GM23338 (cell line): ENCODE data around the gene SLC41A2. TPM values are rescaled to one million over a fixed set of nuclear protein-coding genes. Genes with fewer than 3 reads are reported as not detected.

ENCODE experiments used
- ATAC-seq: fragments of 200-7000 bp; cut with Tn5 transposase; 3 replicates; pipeline ENCODE4 v1.9.1; 2020
- DNase-seq: peaks from one replicate; pipeline ENCODE4 v3.0.0-alpha.2; 2015; ENCODE audit warnings: low spot score
- H2AFZ ChIP-seq: fragments of 200-600 bp; sonication (generic); 2 replicates; pipeline ENCODE4 v1.8.0; 2016; ENCODE audit warnings: antibody characterized with exemption, mild to moderate bottlenecking, moderate library complexity
- H3F3A ChIP-seq: fragments of 200-600 bp; sonication (generic); replicated peaks from 2 replicates; pipeline ENCODE4 v1.8.0; 2017; ENCODE audit warnings: antibody characterized with exemption, mixed run types, low read depth
- H3K27ac ChIP-seq: fragments of 200-600 bp; sonication (generic); 2 replicates; pipeline ENCODE4 v1.6.1; 2016; ENCODE audit warnings: low read depth
- H3K27me3 ChIP-seq: fragments of 200-600 bp; sonication (generic); 2 replicates; pipeline ENCODE4 v1.8.0; 2016; ENCODE audit warnings: mild to moderate bottlenecking, mixed run types, moderate library complexity; ENCODE audit not compliant: insufficient read depth
- H3K36me3 ChIP-seq: fragments of 200-600 bp; sonication (generic); 2 replicates; pipeline ENCODE4 v1.8.0; 2016; ENCODE audit warnings: mild to moderate bottlenecking; ENCODE audit not compliant: insufficient read depth
- H3K4me1 ChIP-seq: fragments of 200-600 bp; sonication (generic); 2 replicates; pipeline ENCODE4 v1.8.0; 2016; ENCODE audit warnings: mild to moderate bottlenecking, moderate library complexity; ENCODE audit not compliant: insufficient read depth
- H3K4me2 ChIP-seq: fragments of 200-600 bp; sonication (generic); 2 replicates; pipeline ENCODE4 v1.7.1; 2017; ENCODE audit warnings: mixed run types
- H3K4me3 ChIP-seq: fragments of 200-600 bp; sonication (generic); 2 replicates; pipeline ENCODE4 v1.6.1; 2016; ENCODE audit warnings: mixed run types
- H3K79me2 ChIP-seq: fragments of 200-600 bp; sonication (generic); replicated peaks from 2 replicates; pipeline ENCODE4 v1.8.0; 2017; ENCODE audit warnings: mild to moderate bottlenecking; ENCODE audit not compliant: insufficient read depth
- H3K9me2 ChIP-seq: fragments of 200-600 bp; sonication (generic); 2 replicates; pipeline ENCODE4 v1.8.0; 2017; ENCODE audit not compliant: insufficient read depth
- H4K20me1 ChIP-seq: fragments of 200-600 bp; sonication (generic); replicated peaks from 2 replicates; pipeline ENCODE4 v1.8.0; 2017; ENCODE audit warnings: mild to moderate bottlenecking; ENCODE audit not compliant: insufficient read depth
- H3K27ac Mint-ChIP-seq: 2 replicates; pipeline ENCODE4 v1.8.0; 2020; ENCODE audit warnings: inconsistent platforms, mild to moderate bottlenecking, moderate library complexity, mixed read lengths
- H3K27me3 Mint-ChIP-seq: 3 replicates; pipeline ENCODE4 v1.8.0; 2022; ENCODE audit warnings: low read depth, mild to moderate bottlenecking, moderate library complexity, mixed read lengths, inconsistent platforms; ENCODE audit not compliant: insufficient read depth, poor library complexity
- H3K36me3 Mint-ChIP-seq: 3 replicates; pipeline ENCODE4 v1.8.0; 2021; ENCODE audit warnings: low read depth, mild to moderate bottlenecking, inconsistent platforms, moderate library complexity, mixed read lengths
- H3K4me1 Mint-ChIP-seq: 3 replicates; pipeline ENCODE4 v1.8.0; 2020; ENCODE audit warnings: mild to moderate bottlenecking, inconsistent platforms, mixed read lengths
- H3K4me3 Mint-ChIP-seq: 3 replicates; pipeline ENCODE4 v1.8.0; 2021; ENCODE audit warnings: moderate library complexity, mild to moderate bottlenecking, inconsistent platforms, mixed read lengths
- H3K9me3 Mint-ChIP-seq: 3 replicates; pipeline ENCODE4 v1.8.0; 2020; ENCODE audit warnings: moderate library complexity, mild to moderate bottlenecking, inconsistent platforms, mixed read lengths
- CREB1 ChIP-seq: fragments of 250-450 bp; sonication (Bioruptor Pico); IDR thresholded peaks from 2 replicates; pipeline ENCODE4 v1.5.0; 2020; ENCODE audit warnings: low read depth, mild to moderate bottlenecking, moderate library complexity
- CTCF ChIP-seq, 2 experiments: fragments of 200-600 bp in 1 of 2; sonication (generic) in 1 of 2; conservative IDR thresholded peaks; 2 replicates each; pipeline versions ENCODE4 v1.5.1 to v1.6.1; 2016 to 2017; ENCODE audit warnings: antibody characterized with exemption in 2 of 2, low read depth in 2 of 2, mild to moderate bottlenecking in 2 of 2, moderate library complexity in 1 of 2
- EZH2phosphoT487 ChIP-seq: fragments of 200-600 bp; sonication (generic); IDR thresholded peaks from one replicate; pipeline ENCODE4 v1.8.1; 2018; ENCODE audit warnings: antibody characterized with exemption; ENCODE audit not compliant: unreplicated experiment
- JUNB ChIP-seq: IDR thresholded peaks from one replicate; pipeline ENCODE4 v1.6.1; 2016; ENCODE audit warnings: antibody characterized with exemption; ENCODE audit not compliant: unreplicated experiment
- STAT1 ChIP-seq: IDR thresholded peaks from one replicate; pipeline ENCODE4 v1.6.1; 2016; ENCODE audit warnings: antibody characterized with exemption; ENCODE audit not compliant: unreplicated experiment
- ZNF331 ChIP-seq: fragments of 250-450 bp; sonication (Bioruptor Pico); IDR thresholded peaks from 2 replicates; pipeline ENCODE4 v1.5.0; 2020; ENCODE audit warnings: low read depth, mild to moderate bottlenecking, moderate library complexity
- polyA plus RNA-seq: library from polyadenylated mRNA; unstranded; fragments of >200 nt; fragmentation: Nextera tagmentation; extraction: Ambion mirVana; gene quantifications from 2 replicates; pipeline ENCODE4 v1.2.1, GENCODE V29; 2016
- total RNA-seq: library from RNA; depleted of rRNA; stranded (reverse); fragments of >200 nt; shearing (Covaris generic); gene quantifications from 2 replicates; pipeline ENCODE4 v1.2.3, GENCODE V29; 2014
- TF ChIP-seq, protein P1 (sequence below): IDR thresholded peaks from one replicate; pipeline ENCODE4 v1.6.1; 2018; ENCODE audit warnings: antibody characterized with exemption; ENCODE audit not compliant: unreplicated experiment
- TF ChIP-seq, protein P2 (sequence below): IDR thresholded peaks from 2 replicates; pipeline ENCODE4 v1.6.1; 2016; ENCODE audit warnings: antibody characterized with exemption

The SLC41A2 gene
- total and polyA plus RNA-seq, 2 experiments from 2014 or later: 1.5 to 6.8 TPM

- TF ChIP-seq, protein P1, sequence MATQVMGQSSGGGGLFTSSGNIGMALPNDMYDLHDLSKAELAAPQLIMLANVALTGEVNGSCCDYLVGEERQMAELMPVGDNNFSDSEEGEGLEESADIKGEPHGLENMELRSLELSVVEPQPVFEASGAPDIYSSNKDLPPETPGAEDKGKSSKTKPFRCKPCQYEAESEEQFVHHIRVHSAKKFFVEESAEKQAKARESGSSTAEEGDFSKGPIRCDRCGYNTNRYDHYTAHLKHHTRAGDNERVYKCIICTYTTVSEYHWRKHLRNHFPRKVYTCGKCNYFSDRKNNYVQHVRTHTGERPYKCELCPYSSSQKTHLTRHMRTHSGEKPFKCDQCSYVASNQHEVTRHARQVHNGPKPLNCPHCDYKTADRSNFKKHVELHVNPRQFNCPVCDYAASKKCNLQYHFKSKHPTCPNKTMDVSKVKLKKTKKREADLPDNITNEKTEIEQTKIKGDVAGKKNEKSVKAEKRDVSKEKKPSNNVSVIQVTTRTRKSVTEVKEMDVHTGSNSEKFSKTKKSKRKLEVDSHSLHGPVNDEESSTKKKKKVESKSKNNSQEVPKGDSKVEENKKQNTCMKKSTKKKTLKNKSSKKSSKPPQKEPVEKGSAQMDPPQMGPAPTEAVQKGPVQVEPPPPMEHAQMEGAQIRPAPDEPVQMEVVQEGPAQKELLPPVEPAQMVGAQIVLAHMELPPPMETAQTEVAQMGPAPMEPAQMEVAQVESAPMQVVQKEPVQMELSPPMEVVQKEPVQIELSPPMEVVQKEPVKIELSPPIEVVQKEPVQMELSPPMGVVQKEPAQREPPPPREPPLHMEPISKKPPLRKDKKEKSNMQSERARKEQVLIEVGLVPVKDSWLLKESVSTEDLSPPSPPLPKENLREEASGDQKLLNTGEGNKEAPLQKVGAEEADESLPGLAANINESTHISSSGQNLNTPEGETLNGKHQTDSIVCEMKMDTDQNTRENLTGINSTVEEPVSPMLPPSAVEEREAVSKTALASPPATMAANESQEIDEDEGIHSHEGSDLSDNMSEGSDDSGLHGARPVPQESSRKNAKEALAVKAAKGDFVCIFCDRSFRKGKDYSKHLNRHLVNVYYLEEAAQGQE: no peak
- TF ChIP-seq CTCF (conservative IDR thresholded peaks at IDR 0.05; ENCODE audit: low read depth in 2 of 2): no peak
- no peak for TF ChIP-seq STAT1
Measured at GRCh38 chr12:104994336-104994735, 36.2 kb upstream of the SLC41A2 start (continued).

DNA sequence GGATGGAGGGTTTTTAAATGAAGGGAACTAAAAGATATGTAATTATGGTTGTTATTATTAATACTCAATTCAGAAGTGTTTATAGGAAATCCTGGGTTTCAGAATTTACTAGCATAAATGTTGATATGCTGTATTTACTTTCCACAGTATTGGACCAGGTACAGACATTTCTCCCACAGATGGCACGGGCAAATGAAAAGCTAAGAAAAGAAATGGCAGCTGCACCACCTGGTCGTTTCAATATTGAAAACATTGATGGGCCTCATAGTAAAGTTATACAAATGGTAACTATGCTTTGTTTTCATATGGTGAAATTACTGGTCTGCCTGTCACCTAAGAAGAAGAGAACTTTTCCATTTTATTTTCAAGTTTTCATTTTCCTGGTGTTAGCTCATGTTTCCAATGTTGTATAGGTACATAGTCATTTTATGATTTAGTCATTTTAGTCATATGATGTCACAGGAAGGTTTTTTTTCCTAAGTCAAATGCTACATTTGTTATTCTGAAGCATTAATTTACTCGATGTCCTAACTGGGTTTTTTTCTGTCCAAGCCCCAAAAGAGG is 33.6 kb upstream of the SLC41A2 start:
- ATAC-seq (no peak), DNase-seq (no peak)
- Mint-ChIP-seq H3K27ac (no peak overlapping the region; the same call in 1 of the 2 replicates), H3K36me3 (peaks cover 78% of the 10 kb centered on the region), H3K9me3 (no peaks in the 10 kb centered on the region), H3K27me3 (no peaks in the 10 kb centered on the region), H3K4me1 (peaks cover 13% of the 10 kb centered on the region), H3K4me3 (no peak overlapping the region)
- H3K4me2 ChIP-seq: no peak overlapping the region
- no peak overlapping the region for H2AFZ ChIP-seq
- no peak overlapping the region for H3K4me3 ChIP-seq
- TF ChIP-seq CREB1 (CRISPR knock-in tag) (no peak), STAT1 (no peak), ZNF331 (CRISPR knock-in tag) (no peak)
- H3K27ac ChIP-seq: no peak overlapping the region
- H3K36me3 ChIP-seq: peaks cover 33% of the 10 kb centered on the region
- no peaks in the 10 kb centered on the region for H3K9me2 ChIP-seq
- no peaks in the 10 kb centered on the region for H3F3A ChIP-seq
- H3K79me2 ChIP-seq: peaks cover 44% of the 10 kb centered on the region
- H3K27me3 ChIP-seq: no peaks in the 10 kb centered on the region
- peaks cover 5% of the 10 kb centered on the region for H4K20me1 ChIP-seq
- H3K4me1 ChIP-seq: peaks cover 19% of the 10 kb centered on the region

DNA sequence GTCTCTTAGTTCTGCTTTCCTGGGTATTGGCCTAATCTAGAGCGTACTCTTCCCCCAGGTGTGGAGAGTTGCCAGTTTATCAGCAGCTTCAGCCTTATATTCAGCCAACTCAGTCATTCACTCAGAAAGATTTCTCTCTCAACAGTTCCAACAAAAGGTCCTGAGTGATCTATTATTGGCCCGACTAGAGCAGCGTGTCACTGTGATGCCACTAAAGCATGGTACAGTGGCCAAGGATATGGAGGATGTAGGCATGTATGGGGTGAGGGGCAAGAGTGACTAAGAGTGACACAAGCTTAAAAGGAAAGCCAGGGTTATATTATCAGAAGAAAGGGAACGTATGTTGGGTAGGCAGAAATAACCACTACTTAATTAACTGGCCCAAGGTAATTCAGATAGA is 32.9 kb upstream of the SLC41A2 start:
- Histone ChIP-seq H4K20me1 (peaks cover 5% of the 10 kb centered on the region), H3K27me3 (no peaks in the 10 kb centered on the region), H3F3A (no peaks in the 10 kb centered on the region), H3K4me1 (peaks cover 19% of the 10 kb centered on the region), H3K79me2 (peaks cover 46% of the 10 kb centered on the region), H3K4me2 (no peak overlapping the region), H2AFZ (no peak overlapping the region), H3K27ac (no peak overlapping the region), H3K9me2 (no peaks in the 10 kb centered on the region), H3K4me3 (no peak overlapping the region), H3K36me3 (peaks cover 32% of the 10 kb centered on the region)
- DNase-seq: no peak
- no peak for ATAC-seq
- no peaks in the 10 kb centered on the region for H3K9me3 Mint-ChIP-seq
- H3K36me3 Mint-ChIP-seq: peaks cover 74% of the 10 kb centered on the region
- peak overlapping the region; percentile 34; the same call in 1 of the 2 replicates for H3K27ac Mint-ChIP-seq
- peaks cover 14% of the 10 kb centered on the region for H3K4me1 Mint-ChIP-seq
- no peak overlapping the region for H3K4me3 Mint-ChIP-seq
- peaks cover 2% of the 10 kb centered on the region for H3K27me3 Mint-ChIP-seq
- TF ChIP-seq CTCF (conservative IDR thresholded peaks at IDR 0.05; ENCODE audit: low read depth in 2 of 2): no peak
- TF ChIP-seq, protein P2, sequence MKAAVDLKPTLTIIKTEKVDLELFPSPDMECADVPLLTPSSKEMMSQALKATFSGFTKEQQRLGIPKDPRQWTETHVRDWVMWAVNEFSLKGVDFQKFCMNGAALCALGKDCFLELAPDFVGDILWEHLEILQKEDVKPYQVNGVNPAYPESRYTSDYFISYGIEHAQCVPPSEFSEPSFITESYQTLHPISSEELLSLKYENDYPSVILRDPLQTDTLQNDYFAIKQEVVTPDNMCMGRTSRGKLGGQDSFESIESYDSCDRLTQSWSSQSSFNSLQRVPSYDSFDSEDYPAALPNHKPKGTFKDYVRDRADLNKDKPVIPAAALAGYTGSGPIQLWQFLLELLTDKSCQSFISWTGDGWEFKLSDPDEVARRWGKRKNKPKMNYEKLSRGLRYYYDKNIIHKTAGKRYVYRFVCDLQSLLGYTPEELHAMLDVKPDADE: no peak
- no peak for TF ChIP-seq STAT1
- no peak for TF ChIP-seq JUNB
- TF ChIP-seq, protein P1: no peak
- TF ChIP-seq CREB1 (CRISPR knock-in tag): no peak
- TF ChIP-seq EZH2phosphoT487: no peak
